HCT116 (cell line): ENCODE measurements around the gene HCN1. TPM values are rescaled to one million over a fixed set of nuclear protein-coding genes. Genes with fewer than 3 reads are reported as not detected.

ENCODE experiments used
- ATAC-seq: fragments of 200-7000 bp; cut with Tn5 transposase; 2 replicates; pipeline ENCODE4 v1.9.1; 2020; ENCODE audit warnings: mild to moderate bottlenecking, moderate library complexity
- BruUV-seq: library from RNA; stranded (reverse); fragments of 400-500 nt; replicated peaks from 2 replicates; lab custom pipeline; 2021; lab: Mats Ljungman, UMichigan
- CTCF ChIA-PET: fragments of 300-600 bp; sonication (Branson Sonifier 250); formaldehyde crosslinking; loops from one replicate; lab custom pipeline; 2021; ENCODE audit warnings: antibody characterized with exemption; lab: Charles Lee
- POLR2A ChIA-PET: fragments of 300-600, 350-600 bp; sonication (Branson Sonifier 250); formaldehyde crosslinking; loops from one replicate; lab custom pipeline; 2021; ENCODE audit warnings: antibody characterized with exemption; lab: Charles Lee
- RAD21 ChIA-PET, 2 experiments: fragments of 300-600 bp; sonication (Branson Sonifier 250); formaldehyde crosslinking; loops; one replicate each; lab custom pipeline; 2023; ENCODE audit warnings: low total read pairs in 2 of 2; ENCODE audit not compliant: uncharacterized antibody in 2 of 2, unreplicated experiment in 2 of 2, low non-redundant PET in 1 of 2; lab: Charles Lee
- DNase-seq: peaks from one replicate; pipeline ENCODE4 v3.0.0-alpha.2; 2010; ENCODE audit warnings: low read depth, low spot score
- H2AFZ ChIP-seq: fragments of 200-600 bp; shearing (Covaris generic), sonication (generic); 2 replicates; pipeline ENCODE4 v1.6.1; 2017; ENCODE audit warnings: low read depth, mixed run types, mixed read lengths, antibody characterized with exemption, low read length; ENCODE audit not compliant: poor library complexity, severe bottlenecking
- H3K27ac ChIP-seq: 2 replicates; pipeline ENCODE4 v1.5.1; 2012; ENCODE audit warnings: low read depth, low read length
- H3K27me3 ChIP-seq: fragments of 200-600 bp; sonication (generic); 2 replicates; pipeline ENCODE4 v1.6.1; 2016; ENCODE audit warnings: mixed run types, low read length, mixed read lengths; ENCODE audit not compliant: insufficient read depth
- H3K36me3 ChIP-seq, 2 experiments: fragments of 200-500 bp in 1 of 2; fragments of 200-600 bp in 1 of 2; sonication (Bioruptor generic) in 1 of 2; sonication (generic) in 1 of 2; 2 replicates each; pipeline versions ENCODE4 v1.5.1 to v1.6.1; 2014 to 2016; ENCODE audit warnings: low read length in 2 of 2, inconsistent platforms in 1 of 2, mixed read lengths in 1 of 2, mixed run types in 1 of 2; ENCODE audit not compliant: insufficient read depth in 2 of 2, control insufficient read depth in 1 of 2
- H3K4me1 ChIP-seq, 2 experiments: fragments of 200-600 bp in 1 of 2; sonication (generic) in 1 of 2; 2 replicates each; pipeline versions ENCODE4 v1.5.1 to v1.6.1; 2012 to 2017; ENCODE audit warnings: low read length in 2 of 2, inconsistent platforms in 1 of 2, mild to moderate bottlenecking in 1 of 2, mixed read lengths in 1 of 2, mixed run types in 1 of 2, moderate library complexity in 1 of 2; ENCODE audit not compliant: insufficient read depth in 2 of 2, control insufficient read depth in 1 of 2
- H3K4me2 ChIP-seq: fragments of 200-600 bp; sonication (generic); 2 replicates; pipeline ENCODE4 v1.6.1; 2017; ENCODE audit warnings: mixed run types, low read length, mixed read lengths
- H3K4me3 ChIP-seq, 2 experiments: fragments of 200-600 bp in 1 of 2; sonication (generic) in 1 of 2; replicated peaks in 1 of 2; 2 replicates each; pipeline ENCODE4 v1.5.1; 2011 to 2016; ENCODE audit warnings: low read length in 2 of 2, control low read depth in 1 of 2, low read depth in 1 of 2, mild to moderate bottlenecking in 1 of 2, mixed read lengths in 1 of 2, mixed run types in 1 of 2
- H3K79me2 ChIP-seq: fragments of 200-600 bp; sonication (generic); 2 replicates; pipeline ENCODE4 v1.6.1; 2017; ENCODE audit warnings: mild to moderate bottlenecking, mixed run types, low read length, moderate library complexity, mixed read lengths; ENCODE audit not compliant: insufficient read depth
- H3K9ac ChIP-seq: fragments of 200-600 bp; sonication (generic); 2 replicates; pipeline ENCODE4 v1.6.1; 2016; ENCODE audit warnings: low read length, mixed read lengths
- H3K9me2 ChIP-seq: fragments of 200-600 bp; sonication (generic), shearing (Covaris generic); 2 replicates; pipeline ENCODE4 v1.6.1; 2017; ENCODE audit warnings: mixed run types, mild to moderate bottlenecking, moderate library complexity; ENCODE audit not compliant: insufficient read depth
- H3K9me3 ChIP-seq, 2 experiments: fragments of 200-500 bp in 1 of 2; fragments of 200-600 bp in 1 of 2; sonication (Bioruptor generic) in 1 of 2; sonication (generic) in 1 of 2; 2 replicates each; pipeline ENCODE4 v1.6.1; 2014 to 2017; ENCODE audit warnings: low read length in 2 of 2, mixed read lengths in 2 of 2, inconsistent platforms in 1 of 2, low read depth in 1 of 2, mild to moderate bottlenecking in 1 of 2, mixed run types in 1 of 2, moderate library complexity in 1 of 2; ENCODE audit not compliant: control insufficient read depth in 1 of 2, insufficient read depth in 1 of 2
- H4K20me1 ChIP-seq: fragments of 200-600 bp; sonication (generic), shearing (Covaris generic); 2 replicates; pipeline ENCODE4 v1.6.1; 2017; ENCODE audit warnings: mixed run types, mild to moderate bottlenecking, moderate library complexity; ENCODE audit not compliant: insufficient read depth
- ATF3 ChIP-seq: IDR thresholded peaks from 2 replicates; pipeline ENCODE4 v1.6.1; 2012
- CBX3 ChIP-seq: IDR thresholded peaks from 2 replicates; pipeline ENCODE4 v1.6.1; 2012; ENCODE audit warnings: low read depth
- CEBPB ChIP-seq: IDR thresholded peaks from 2 replicates; pipeline ENCODE4 v1.6.1; 2012; ENCODE audit warnings: low read depth
- CTCF ChIP-seq, 3 experiments: fragments of 200-600 bp in 1 of 3; sonication (generic) in 1 of 3; IDR thresholded peaks in 2 of 3; conservative IDR thresholded peaks in 1 of 3; 2 replicates each; pipeline ENCODE4 v1.5.1; 2012 to 2017; ENCODE audit warnings: low read depth in 2 of 3, low read length in 2 of 3, antibody characterized with exemption in 1 of 3, borderline replicate concordance in 1 of 3, control low read depth in 1 of 3, mild to moderate bottlenecking in 1 of 3, mixed read lengths in 1 of 3, mixed run types in 1 of 3, moderate library complexity in 1 of 3; ENCODE audit not compliant: insufficient read depth in 1 of 3
- EGR1 ChIP-seq: IDR thresholded peaks from 2 replicates; pipeline ENCODE4 v1.6.1; 2012; ENCODE audit warnings: low read depth
- ELF1 ChIP-seq: IDR thresholded peaks from 2 replicates; pipeline ENCODE4 v1.6.1; 2012; ENCODE audit warnings: low read depth, borderline replicate concordance
- EZH2 ChIP-seq: fragments of 200-600 bp; sonication (generic); IDR thresholded peaks from 2 replicates; pipeline ENCODE4 v1.6.1; 2017; ENCODE audit warnings: antibody characterized with exemption, mixed run types
- EZH2phosphoT487 ChIP-seq: fragments of 200-600 bp; IDR thresholded peaks from 2 replicates; pipeline ENCODE4 v1.6.1; 2018; ENCODE audit warnings: antibody characterized with exemption, borderline replicate concordance
- FOSL1 ChIP-seq: IDR thresholded peaks from 2 replicates; pipeline ENCODE4 v1.6.1; 2012; ENCODE audit warnings: low read depth
- POLR2A ChIP-seq: IDR thresholded peaks from 2 replicates; pipeline ENCODE4 v1.7.0; 2011; ENCODE audit warnings: borderline replicate concordance; ENCODE audit not compliant: insufficient read depth, insufficient read length; ENCODE audit errors: extremely low read depth
- POLR2AphosphoS5 ChIP-seq: IDR thresholded peaks from 2 replicates; pipeline ENCODE4 v1.6.1; 2011; ENCODE audit warnings: mild to moderate bottlenecking, low read depth, low read length, moderate library complexity
- RAD21 ChIP-seq: IDR thresholded peaks from 2 replicates; pipeline ENCODE4 v1.6.1; 2012; ENCODE audit warnings: low read depth, mild to moderate bottlenecking
- REST ChIP-seq: IDR thresholded peaks from 2 replicates; pipeline ENCODE4 v1.6.1; 2012; ENCODE audit warnings: low read depth
- SP1 ChIP-seq: IDR thresholded peaks from 2 replicates; pipeline ENCODE4 v1.6.1; 2012; ENCODE audit warnings: low read depth
- TCF7L2 ChIP-seq: IDR thresholded peaks from 2 replicates; pipeline ENCODE4 v1.7.0; 2011; ENCODE audit warnings: borderline replicate concordance, inconsistent platforms; ENCODE audit not compliant: insufficient read depth, insufficient read length; ENCODE audit errors: extremely low read depth
- YY1 ChIP-seq: IDR thresholded peaks from 2 replicates; pipeline ENCODE4 v1.6.1; 2011; ENCODE audit warnings: low read length, low read depth, moderate library complexity, mild to moderate bottlenecking; ENCODE audit not compliant: insufficient replicate concordance; ENCODE audit errors: extremely low read depth
- ZBTB33 ChIP-seq: IDR thresholded peaks from 2 replicates; pipeline ENCODE4 v1.6.1; 2011; ENCODE audit warnings: mild to moderate bottlenecking, low read length, moderate library complexity; ENCODE audit not compliant: insufficient replicate concordance; ENCODE audit errors: extremely low read depth
- intact Hi-C: fragments of 100-400 bp; cut with micrococcal nuclease; formaldehyde crosslinking; loops from 2 replicates; pipeline ENCODE4 v1.10.0; 2022
- total RNA-seq: library from RNA; stranded (reverse); gene quantifications from one replicate; pipeline ENCODE4 v1.2.1, GENCODE V29; 2021; ENCODE audit not compliant: unreplicated experiment

The HCN1 gene
- total RNA-seq, 1 experiment from 2014 or later: 0.10 TPM

GRCh38 chr5:45335346-45335745, 360.8 kb downstream of the HCN1 start:
- no peaks in the 10 kb centered on the region for H3K27me3 ChIP-seq
- no peak overlapping the region for H3K9ac ChIP-seq
- ATAC-seq (no peak), DNase-seq (no peak)
- no peaks in the 10 kb centered on the region for H3K79me2 ChIP-seq
- intact Hi-C loops: no loop called here
- no peaks in the 10 kb centered on the region for H4K20me1 ChIP-seq
- H3K9me3 ChIP-seq: no peaks in the 10 kb centered on the region
- H3K4me3 ChIP-seq: no peak overlapping the region
- no TSS peak for BruUV-seq
- H3K4me1 ChIP-seq: no peaks in the 10 kb centered on the region
- ChIA-PET POLR2A (no interaction called here), RAD21 (no interaction called here), CTCF (no interaction called here)
- H3K27ac ChIP-seq: no peak overlapping the region
- no peaks in the 10 kb centered on the region for H3K36me3 ChIP-seq
- no peaks in the 10 kb centered on the region for H3K9me2 ChIP-seq
- no peak overlapping the region for H2AFZ ChIP-seq
- H3K4me2 ChIP-seq: no peak overlapping the region
- TF ChIP-seq CBX3 (no peak), ELF1 (no peak), REST (no peak), EZH2 (no peak), EGR1 (no peak), SP1 (no peak), ZBTB33 (no peak), POLR2A (no peak), FOSL1 (no peak), ATF3 (no peak), RAD21 (no peak), EZH2phosphoT487 (no peak), POLR2AphosphoS5 (no peak), TCF7L2 (no peak), CEBPB (no peak), CTCF (IDR thresholded peaks at IDR 0.05 in 2 of 3, conservative IDR thresholded peaks at IDR 0.05 in 1 of 3; ENCODE audit: borderline replicate concordance in 1 of 3, insufficient read depth in 1 of 3, low read depth in 2 of 3, low read length in 2 of 3) (no peak), YY1 (no peak)
